Measurements from ENCODE around the gene MBL2.

MBL2 gene

DNA sequence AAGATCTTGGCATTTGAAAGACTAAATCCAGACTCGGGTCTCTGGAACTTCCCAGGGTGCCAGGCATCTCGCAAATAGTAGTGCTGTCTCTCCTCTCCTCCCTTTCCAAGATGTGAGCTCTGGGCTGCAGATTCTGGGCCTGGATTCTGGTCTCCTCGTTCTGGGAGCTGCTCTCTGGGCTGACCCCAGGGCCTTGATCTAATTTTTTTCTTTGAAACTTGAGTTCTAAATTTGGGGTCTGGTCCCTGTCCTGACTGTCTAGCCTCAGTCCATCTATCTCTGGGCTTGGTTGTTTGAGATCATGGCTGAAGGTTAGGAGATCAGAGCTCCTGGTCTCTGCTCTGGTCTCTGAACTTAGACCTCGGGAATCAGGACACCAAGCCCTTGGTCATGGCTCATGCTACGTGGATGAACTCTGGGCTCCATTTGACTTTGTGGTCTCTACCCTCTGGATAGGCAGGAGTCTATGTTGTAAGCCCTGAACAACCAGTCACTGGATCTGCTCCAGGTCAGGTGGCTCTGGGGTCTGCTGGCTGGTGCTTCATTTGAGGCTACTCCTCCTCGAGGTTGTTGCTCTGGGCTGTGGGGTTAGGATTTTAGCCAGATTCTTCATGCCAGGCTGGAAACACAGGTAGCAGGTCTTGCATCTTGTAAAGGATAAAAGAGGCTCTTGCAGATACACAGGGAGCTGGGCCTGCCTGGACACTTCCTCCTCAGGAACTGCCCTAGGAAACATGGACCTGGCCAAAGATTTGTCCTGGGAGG, 8.0 kb upstream of the MBL2 start:
- DNase-seq (ENCODE audit: low spot score in 2 of 2) (no peak), ATAC-seq (replicated peaks; ENCODE audit: extremely low read depth, poor library complexity, severe bottlenecking) (no peak)
- H3K27ac Mint-ChIP-seq (ENCODE audit: low read depth), result no peak overlapping the region
- H3K4me1 Mint-ChIP-seq, result no peaks in the 10 kb centered on the region
- no peaks in the 10 kb centered on the region for H3K36me3 Mint-ChIP-seq (ENCODE audit: insufficient read depth)
- H3K9me3 Mint-ChIP-seq, result peaks cover 30% of the 10 kb centered on the region
- no peak overlapping the region for H3K4me3 Mint-ChIP-seq
- no peaks in the 10 kb centered on the region for H3K27me3 Mint-ChIP-seq

DNA sequence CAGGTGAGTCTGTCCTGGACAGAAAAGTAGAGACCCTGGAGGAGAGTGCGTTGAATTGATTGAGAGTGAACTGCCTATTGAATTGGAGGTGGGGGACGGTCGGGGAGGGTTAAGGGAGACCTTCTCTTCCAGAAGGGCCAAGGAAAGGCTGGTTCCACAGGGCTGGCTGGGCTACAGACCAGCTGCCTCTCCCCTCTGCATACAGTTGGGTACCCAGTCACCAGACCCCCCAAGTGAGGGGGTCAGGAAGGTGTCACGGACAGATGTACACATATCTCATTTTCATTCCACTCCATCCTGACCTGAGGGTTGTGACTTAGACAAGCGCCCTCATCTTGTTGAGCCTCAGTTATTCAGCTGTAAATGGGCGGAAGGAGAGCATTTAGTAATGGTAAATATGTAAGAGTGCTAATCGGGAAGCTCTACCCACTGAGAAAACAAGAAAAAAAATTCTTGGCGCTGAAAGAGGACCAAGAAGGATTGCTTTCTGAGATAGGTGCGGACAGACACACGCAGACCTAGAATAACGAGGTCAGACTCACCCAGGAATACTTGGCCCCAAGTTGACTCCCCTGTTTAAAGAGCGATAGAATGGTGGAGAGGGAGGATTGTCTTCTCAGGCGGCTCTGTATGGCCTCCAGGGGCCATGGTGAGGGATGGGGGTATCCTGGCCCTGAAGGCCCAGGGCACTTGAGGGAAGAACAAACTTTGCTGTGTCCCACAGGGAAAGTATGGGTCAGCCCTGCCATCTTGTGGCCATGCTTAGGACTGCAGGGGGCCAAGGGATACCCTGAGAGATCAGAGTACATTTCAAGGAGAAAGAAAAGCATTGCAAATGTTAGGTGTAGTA, 7.2 kb upstream of the MBL2 start:
- no peak for ATAC-seq (replicated peaks; ENCODE audit: extremely low read depth, poor library complexity, severe bottlenecking)
- Mint-ChIP-seq H3K36me3 (ENCODE audit: insufficient read depth) (no peaks in the 10 kb centered on the region), H3K27ac (ENCODE audit: low read depth) (no peak overlapping the region), H3K27me3 (no peaks in the 10 kb centered on the region), H3K9me3 (peaks cover 30% of the 10 kb centered on the region), H3K4me3 (no peak overlapping the region), H3K4me1 (no peaks in the 10 kb centered on the region)
- DNase-seq (ENCODE audit: low spot score in 2 of 2), result no peak

DNA sequence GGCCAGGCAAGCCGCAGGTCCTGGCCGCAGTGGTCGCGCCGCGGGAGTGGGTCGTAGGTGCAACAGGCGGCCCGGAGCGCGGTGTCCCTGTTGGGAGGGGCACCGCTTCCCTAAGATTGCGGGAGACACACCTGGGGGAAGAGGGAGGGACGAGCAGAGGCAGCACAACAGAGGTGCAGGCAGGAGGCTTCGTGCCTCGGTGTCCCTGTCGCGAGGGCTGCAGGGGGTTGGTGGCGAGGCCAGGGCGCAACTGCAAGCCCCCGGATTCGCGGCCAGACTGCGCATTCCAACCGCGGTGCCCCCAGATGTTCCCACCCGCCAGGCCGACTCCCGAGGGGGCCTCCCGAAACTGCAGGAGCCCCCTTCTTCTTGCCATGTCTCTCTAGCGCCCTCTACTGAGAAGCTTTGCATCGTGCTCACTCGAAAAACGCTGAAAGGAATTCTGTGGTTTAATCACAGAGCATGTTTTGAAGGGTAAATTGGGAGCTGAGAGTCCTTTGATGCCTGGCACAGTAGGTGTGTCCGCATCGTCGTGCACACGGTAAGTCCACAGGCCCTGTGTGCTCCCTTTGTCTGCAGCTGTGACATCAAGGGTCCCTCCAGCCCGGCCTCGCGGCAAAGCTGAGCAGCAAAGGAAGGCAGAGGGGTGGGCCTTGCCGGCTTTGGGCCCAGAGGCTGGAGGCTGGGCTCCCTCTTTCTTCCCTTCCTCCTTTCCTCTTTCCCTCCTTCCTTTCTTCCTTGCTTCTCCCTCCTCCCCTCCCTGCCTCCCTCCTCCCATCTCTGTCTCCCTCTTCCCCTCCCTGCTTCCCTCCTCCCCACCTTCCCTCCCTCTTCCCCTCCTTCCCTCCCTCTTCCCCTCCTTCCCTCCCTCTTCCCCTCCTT, 6.2 kb upstream of the MBL2 start:
- no peak overlapping the region for H3K4me3 Mint-ChIP-seq
- DNase-seq (ENCODE audit: low spot score in 2 of 2), result no peak
- no peaks in the 10 kb centered on the region for H3K36me3 Mint-ChIP-seq (ENCODE audit: insufficient read depth)
- no peaks in the 10 kb centered on the region for H3K4me1 Mint-ChIP-seq
- ATAC-seq (replicated peaks; ENCODE audit: extremely low read depth, poor library complexity, severe bottlenecking), result no peak
- H3K27me3 Mint-ChIP-seq, result no peaks in the 10 kb centered on the region
- H3K27ac Mint-ChIP-seq (ENCODE audit: low read depth), result no peak overlapping the region
- peaks cover 30% of the 10 kb centered on the region for H3K9me3 Mint-ChIP-seq

DNA sequence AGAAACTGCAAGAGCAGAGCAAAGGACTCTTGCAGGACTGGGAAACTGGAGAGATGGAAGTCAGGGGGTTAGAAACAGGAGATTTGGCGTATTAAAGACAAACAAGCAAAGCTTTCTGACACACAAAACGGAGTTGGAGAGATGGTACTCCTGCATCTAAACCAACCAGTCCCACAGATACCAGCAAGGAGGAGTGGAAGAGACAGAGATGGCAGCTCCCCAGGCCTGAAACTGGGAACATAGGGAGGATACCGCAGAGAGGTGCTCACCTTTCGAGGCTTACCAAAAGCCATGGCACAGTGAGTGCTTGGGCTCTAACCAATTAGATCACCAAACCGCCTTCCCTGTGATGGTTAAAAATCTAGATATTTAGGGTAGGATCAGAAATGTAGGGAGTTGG, 4.8 kb upstream of the MBL2 start:
- H3K27ac Mint-ChIP-seq (ENCODE audit: low read depth), result no peak overlapping the region
- H3K4me1 Mint-ChIP-seq, result no peaks in the 10 kb centered on the region
- H3K36me3 Mint-ChIP-seq (ENCODE audit: insufficient read depth), result no peaks in the 10 kb centered on the region
- H3K27me3 Mint-ChIP-seq, result no peaks in the 10 kb centered on the region
- ATAC-seq (replicated peaks; ENCODE audit: extremely low read depth, poor library complexity, severe bottlenecking) (no peak), DNase-seq (ENCODE audit: low spot score in 2 of 2) (no peak)
- peaks cover 29% of the 10 kb centered on the region for H3K9me3 Mint-ChIP-seq
- no peak overlapping the region for H3K4me3 Mint-ChIP-seq

DNA sequence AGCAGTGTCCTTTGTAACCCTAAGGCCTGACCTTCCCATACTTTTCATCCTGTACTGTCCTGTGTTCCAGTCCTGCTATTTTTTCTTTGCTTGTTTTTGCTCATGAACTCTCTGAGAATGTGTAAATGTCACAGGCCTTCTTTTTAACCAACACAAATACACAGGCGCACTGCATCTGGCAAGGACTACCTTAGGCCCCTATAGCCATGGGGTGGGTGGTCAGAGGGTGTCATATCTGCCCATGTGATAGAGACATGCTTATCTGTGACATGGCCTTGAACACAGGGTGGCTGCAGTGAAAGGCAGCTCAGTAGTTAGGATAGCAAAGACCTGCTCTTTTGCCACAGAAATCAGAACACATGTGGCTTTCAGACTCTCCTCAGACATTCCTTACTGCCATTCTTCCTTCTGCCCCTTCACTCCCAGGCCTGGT, 3.9 kb upstream of the MBL2 start:
- DNase-seq (ENCODE audit: low spot score in 2 of 2) (no peak), ATAC-seq (replicated peaks; ENCODE audit: extremely low read depth, poor library complexity, severe bottlenecking) (no peak)
- Mint-ChIP-seq H3K9me3 (peaks cover 29% of the 10 kb centered on the region), H3K4me1 (no peaks in the 10 kb centered on the region), H3K4me3 (no peak overlapping the region), H3K27ac (ENCODE audit: low read depth) (no peak overlapping the region), H3K36me3 (ENCODE audit: insufficient read depth) (no peaks in the 10 kb centered on the region), H3K27me3 (no peaks in the 10 kb centered on the region)

DNA sequence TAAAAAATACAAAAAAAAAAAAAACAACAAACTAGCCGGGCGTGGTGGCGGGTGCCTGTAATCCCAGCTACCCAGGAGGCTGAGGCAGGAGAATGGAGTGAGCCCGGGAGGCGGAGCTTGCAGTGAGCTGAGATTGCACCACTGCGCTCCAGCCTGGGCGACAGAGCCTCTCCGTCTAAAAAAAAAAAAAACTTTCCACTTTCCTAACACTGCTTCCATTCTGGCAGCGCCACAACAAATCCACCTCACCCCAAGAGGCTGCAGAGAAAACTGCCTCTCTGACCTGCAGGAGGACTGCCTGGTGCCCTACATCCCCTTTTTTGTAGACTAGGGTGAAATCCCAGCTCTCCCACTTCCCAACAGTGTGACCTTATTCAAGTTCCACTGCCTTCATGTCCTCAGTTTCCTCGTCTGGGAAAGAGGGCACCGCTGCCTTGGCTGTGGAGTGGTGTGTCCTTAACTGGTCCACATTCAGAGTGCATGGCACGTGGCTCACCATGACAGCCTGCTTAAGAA, 2.6 kb upstream of the MBL2 start:
- no peak for DNase-seq (ENCODE audit: low spot score in 2 of 2)
- Mint-ChIP-seq H3K4me1 (no peaks in the 10 kb centered on the region), H3K27me3 (no peaks in the 10 kb centered on the region), H3K36me3 (ENCODE audit: insufficient read depth) (no peaks in the 10 kb centered on the region), H3K9me3 (peaks cover 25% of the 10 kb centered on the region), H3K27ac (ENCODE audit: low read depth) (no peak overlapping the region), H3K4me3 (no peak overlapping the region)
- no peak for ATAC-seq (replicated peaks; ENCODE audit: extremely low read depth, poor library complexity, severe bottlenecking)

DNA sequence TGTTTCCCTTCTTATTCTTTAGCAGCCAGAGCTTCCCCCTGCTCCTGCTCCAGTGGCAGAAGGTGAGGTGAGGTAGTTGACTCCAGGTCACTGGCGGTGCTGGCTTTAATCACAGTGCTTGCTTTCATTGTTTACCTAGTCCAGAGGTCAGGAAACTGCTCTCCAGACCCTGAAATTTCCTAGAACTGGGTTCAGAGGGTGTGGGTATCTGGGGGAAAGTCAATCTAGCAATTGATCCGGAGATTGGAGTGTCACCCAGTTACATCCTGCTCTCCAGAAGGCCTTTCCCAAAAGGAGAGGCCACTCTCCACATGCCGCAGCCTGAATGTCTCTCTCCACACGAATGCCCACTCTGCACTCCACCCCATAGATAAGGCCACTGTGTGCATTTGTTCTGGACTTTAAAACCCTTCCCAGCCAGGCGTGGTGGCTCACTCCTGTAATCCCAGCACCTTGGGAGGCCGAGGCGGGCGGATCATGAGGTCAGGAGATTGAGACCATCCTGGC, 2.1 kb upstream of the MBL2 start:
- Mint-ChIP-seq H3K4me1 (no peaks in the 10 kb centered on the region), H3K36me3 (ENCODE audit: insufficient read depth) (no peaks in the 10 kb centered on the region), H3K27ac (ENCODE audit: low read depth) (no peak overlapping the region), H3K27me3 (no peaks in the 10 kb centered on the region), H3K4me3 (no peak overlapping the region), H3K9me3 (peaks cover 19% of the 10 kb centered on the region)
- DNase-seq (ENCODE audit: low spot score in 2 of 2) (no peak), ATAC-seq (replicated peaks; ENCODE audit: extremely low read depth, poor library complexity, severe bottlenecking) (no peak)

DNA sequence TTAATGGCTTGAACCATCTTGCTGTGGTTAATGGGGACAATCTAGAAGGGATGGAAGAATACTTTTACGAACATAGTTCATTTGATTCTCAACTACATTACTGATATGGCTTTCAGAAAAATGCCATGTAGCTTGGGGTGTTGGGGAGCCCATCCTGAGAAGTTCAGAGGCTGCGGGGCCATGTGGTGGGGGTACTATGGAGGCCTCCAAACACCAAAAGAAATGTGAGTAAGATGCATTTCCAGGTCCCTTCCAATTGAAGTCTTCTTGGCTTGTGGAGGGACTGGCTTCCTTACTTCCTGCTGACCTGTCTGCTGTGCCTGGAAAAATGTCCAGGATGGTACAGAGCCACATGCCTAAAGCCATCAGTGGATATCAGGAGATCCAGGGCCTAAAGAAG, 1.6 kb upstream of the MBL2 start:
- ATAC-seq (replicated peaks; ENCODE audit: extremely low read depth, poor library complexity, severe bottlenecking) (no peak), DNase-seq (ENCODE audit: low spot score in 2 of 2) (no peak)
- no peak overlapping the region for H3K4me3 Mint-ChIP-seq
- H3K27me3 Mint-ChIP-seq, result no peaks in the 10 kb centered on the region
- no peak overlapping the region for H3K27ac Mint-ChIP-seq (ENCODE audit: low read depth)
- H3K4me1 Mint-ChIP-seq, result no peaks in the 10 kb centered on the region
- peaks cover 19% of the 10 kb centered on the region for H3K9me3 Mint-ChIP-seq
- no peaks in the 10 kb centered on the region for H3K36me3 Mint-ChIP-seq (ENCODE audit: insufficient read depth)

DNA sequence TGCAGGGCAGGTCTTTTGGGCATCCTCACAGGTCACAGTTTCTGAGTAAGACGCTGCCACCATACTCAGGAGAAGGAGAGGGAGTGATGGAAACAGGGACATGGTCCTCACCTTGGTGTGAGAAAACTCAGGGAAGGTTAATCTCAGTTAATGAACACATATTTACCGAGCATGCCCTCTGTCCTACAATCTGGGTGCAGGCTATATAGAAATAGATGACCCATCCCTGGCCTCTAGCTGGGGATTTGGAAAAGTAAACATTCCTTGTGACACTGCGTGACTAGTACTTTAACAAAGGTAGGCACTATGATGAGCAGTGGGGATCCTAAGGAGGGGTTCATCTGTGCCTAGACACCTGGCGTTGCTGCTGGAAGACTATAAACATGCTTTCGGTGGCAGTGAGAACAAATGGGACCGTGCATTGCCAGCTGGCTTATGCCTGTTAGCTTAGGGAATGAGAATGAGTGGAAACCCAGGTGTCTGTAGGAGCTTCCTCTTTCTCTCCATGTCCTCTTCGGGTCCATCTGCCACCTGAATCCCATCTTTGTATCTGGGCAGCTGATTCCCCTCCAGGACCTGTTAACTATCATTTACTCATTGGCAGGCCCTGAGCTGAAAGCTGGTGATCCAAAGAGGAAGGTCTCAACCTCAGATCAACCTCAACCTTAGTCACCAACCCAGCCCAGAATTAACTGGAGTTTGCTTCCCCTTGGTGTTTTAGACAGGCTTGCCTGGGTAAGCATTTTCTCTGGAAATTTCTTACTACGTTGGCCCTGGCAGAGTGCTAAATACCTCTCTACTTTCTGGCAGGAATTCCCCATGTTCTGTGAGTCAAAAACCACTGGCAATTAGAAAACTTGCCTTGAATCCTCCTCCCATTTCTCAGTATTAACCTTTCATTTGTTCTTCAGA, 794 bp downstream of the MBL2 start:
- Mint-ChIP-seq H3K4me1 (no peaks in the 10 kb centered on the region), H3K36me3 (ENCODE audit: insufficient read depth) (no peaks in the 10 kb centered on the region), H3K27me3 (no peaks in the 10 kb centered on the region), H3K4me3 (no peak overlapping the region), H3K9me3 (peaks cover 19% of the 10 kb centered on the region), H3K27ac (ENCODE audit: low read depth) (no peak overlapping the region)
- ATAC-seq (replicated peaks; ENCODE audit: extremely low read depth, poor library complexity, severe bottlenecking), result no peak
- DNase-seq (ENCODE audit: low spot score in 2 of 2), result no peak

DNA sequence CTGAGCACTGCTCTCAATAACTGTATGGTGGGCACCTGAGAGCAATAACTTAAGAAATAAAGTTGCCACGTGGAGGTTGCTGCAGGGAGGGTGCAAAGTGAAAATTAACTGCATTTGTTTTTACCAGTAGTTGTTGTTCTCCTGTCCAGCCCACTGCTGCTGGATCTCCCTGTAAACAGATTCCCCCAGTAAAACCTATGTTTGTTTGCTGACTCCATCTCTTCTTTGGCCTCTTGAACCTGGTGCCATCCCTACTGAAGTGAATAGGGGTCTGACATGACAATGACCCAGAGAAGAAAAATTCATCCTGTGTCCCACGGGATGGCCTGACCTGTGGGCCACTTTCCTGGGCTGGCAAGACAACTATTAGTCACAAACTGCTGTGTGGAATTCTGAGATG, 1.7 kb downstream of the MBL2 start:
- DNase-seq (ENCODE audit: low spot score in 2 of 2) (no peak), ATAC-seq (replicated peaks; ENCODE audit: extremely low read depth, poor library complexity, severe bottlenecking) (no peak)
- Mint-ChIP-seq H3K36me3 (ENCODE audit: insufficient read depth) (no peaks in the 10 kb centered on the region), H3K9me3 (peaks cover 16% of the 10 kb centered on the region), H3K4me1 (no peaks in the 10 kb centered on the region), H3K27me3 (no peaks in the 10 kb centered on the region), H3K4me3 (no peak overlapping the region), H3K27ac (ENCODE audit: low read depth) (no peak overlapping the region)

DNA sequence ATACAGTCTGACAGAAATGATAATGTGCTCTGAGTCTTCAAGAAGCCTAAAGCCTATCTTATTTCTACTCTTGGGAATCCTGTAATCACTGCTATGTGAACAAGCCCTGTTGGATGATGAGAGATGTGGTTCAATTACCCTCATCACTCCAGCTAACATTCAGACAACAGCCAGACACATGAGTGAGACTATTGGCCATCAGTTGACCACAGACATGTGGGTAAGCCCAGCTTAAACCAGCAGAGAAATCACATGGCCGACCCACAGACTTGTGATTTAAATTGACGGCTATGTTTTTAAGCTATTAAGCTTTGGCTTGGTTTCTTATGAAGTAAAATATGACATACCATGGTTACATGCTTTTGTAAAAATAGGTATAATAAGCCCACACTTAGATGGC, 2.6 kb downstream of the MBL2 start:
- no peak overlapping the region for H3K27ac Mint-ChIP-seq (ENCODE audit: low read depth)
- DNase-seq (ENCODE audit: low spot score in 2 of 2) (no peak), ATAC-seq (replicated peaks; ENCODE audit: extremely low read depth, poor library complexity, severe bottlenecking) (no peak)
- no peaks in the 10 kb centered on the region for H3K36me3 Mint-ChIP-seq (ENCODE audit: insufficient read depth)
- peaks cover 12% of the 10 kb centered on the region for H3K9me3 Mint-ChIP-seq
- no peaks in the 10 kb centered on the region for H3K27me3 Mint-ChIP-seq
- H3K4me3 Mint-ChIP-seq, result no peak overlapping the region
- H3K4me1 Mint-ChIP-seq, result no peaks in the 10 kb centered on the region
